ENCODE data around the gene C1S. TPM values are rescaled to one million over a fixed set of nuclear protein-coding genes. Genes with fewer than 3 reads are reported as not detected.

Gene C1S
- total RNA-seq, 1 donor from 2014 or later, result 3.5 TPM

GRCh38 chr12:7064516-7064915, 4.0 kb downstream of the C1S start:
- Mint-ChIP-seq H3K4me3 (ENCODE audit: unreplicated experiment) (no peak overlapping the region), H3K27ac (ENCODE audit: unreplicated experiment) (no peak overlapping the region), H3K4me1 (ENCODE audit: low read depth, unreplicated experiment) (peaks cover 5% of the 10 kb centered on the region), H3K36me3 (ENCODE audit: unreplicated experiment) (no peaks in the 10 kb centered on the region), H3K9me3 (ENCODE audit: unreplicated experiment) (no peaks in the 10 kb centered on the region), H3K27me3 (ENCODE audit: unreplicated experiment) (peaks cover 6% of the 10 kb centered on the region)
- DNase-seq, result no peak
- TF ChIP-seq CTCF (IDR thresholded peaks at IDR 0.05; ENCODE audit: partially characterized antibody, unreplicated experiment), result no peak

- Mint-ChIP-seq H3K27me3 (ENCODE audit: unreplicated experiment) (peaks cover 4% of the 10 kb centered on the region), H3K4me3 (ENCODE audit: unreplicated experiment) (no peak overlapping the region), H3K4me1 (ENCODE audit: low read depth, unreplicated experiment) (peaks cover 5% of the 10 kb centered on the region), H3K27ac (ENCODE audit: unreplicated experiment) (no peak overlapping the region), H3K36me3 (ENCODE audit: unreplicated experiment) (no peaks in the 10 kb centered on the region), H3K9me3 (ENCODE audit: unreplicated experiment) (no peaks in the 10 kb centered on the region)
- TF ChIP-seq CTCF (IDR thresholded peaks at IDR 0.05; ENCODE audit: partially characterized antibody, unreplicated experiment), result no peak
- DNase-seq, result no peak
These were observed 4.6 kb downstream of the C1S start for GRCh38 chr12:7065073-7065623.

- Mint-ChIP-seq H3K27me3 (ENCODE audit: unreplicated experiment) (peaks cover 2% of the 10 kb centered on the region), H3K36me3 (ENCODE audit: unreplicated experiment) (no peaks in the 10 kb centered on the region), H3K27ac (ENCODE audit: unreplicated experiment) (no peak overlapping the region), H3K4me3 (ENCODE audit: unreplicated experiment) (no peak overlapping the region), H3K4me1 (ENCODE audit: low read depth, unreplicated experiment) (no peaks in the 10 kb centered on the region), H3K9me3 (ENCODE audit: unreplicated experiment) (no peaks in the 10 kb centered on the region)
- DNase-seq, result no peak
- TF ChIP-seq CTCF (IDR thresholded peaks at IDR 0.05; ENCODE audit: partially characterized antibody, unreplicated experiment), result no peak
These were observed 6.1 kb downstream of the C1S start for GRCh38 chr12:7066596-7066995.

DNA sequence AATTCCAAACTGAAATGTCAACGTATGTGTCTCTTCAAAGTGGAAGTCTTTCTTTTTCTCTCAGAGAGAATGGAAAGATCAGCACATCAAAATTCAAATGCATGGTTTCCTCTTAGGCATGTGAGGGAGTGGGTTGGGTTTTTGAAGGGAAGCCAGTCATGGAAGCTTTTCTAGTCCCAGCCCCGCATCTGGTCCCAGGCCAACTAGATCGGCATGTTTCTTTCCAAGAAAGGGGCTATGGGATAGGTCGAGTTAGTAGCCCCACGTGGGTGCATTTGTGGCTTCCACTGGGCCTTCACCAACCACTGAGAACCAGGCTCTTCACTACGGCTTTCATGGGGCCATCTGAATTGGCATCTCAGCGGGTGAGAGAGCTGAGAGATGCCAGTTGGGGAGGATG, 6.6 kb downstream of the C1S start:
- H3K9me3 Mint-ChIP-seq (ENCODE audit: unreplicated experiment), result no peaks in the 10 kb centered on the region
- H3K27me3 Mint-ChIP-seq (ENCODE audit: unreplicated experiment), result peaks cover 2% of the 10 kb centered on the region
- DNase-seq, result no peak
- no peak overlapping the region for H3K4me3 Mint-ChIP-seq (ENCODE audit: unreplicated experiment)
- no peaks in the 10 kb centered on the region for H3K4me1 Mint-ChIP-seq (ENCODE audit: low read depth, unreplicated experiment)
- TF ChIP-seq CTCF (IDR thresholded peaks at IDR 0.05; ENCODE audit: partially characterized antibody, unreplicated experiment), result no peak
- H3K27ac Mint-ChIP-seq (ENCODE audit: unreplicated experiment), result no peak overlapping the region
- no peaks in the 10 kb centered on the region for H3K36me3 Mint-ChIP-seq (ENCODE audit: unreplicated experiment)

- Mint-ChIP-seq H3K4me1 (ENCODE audit: low read depth, unreplicated experiment) (no peaks in the 10 kb centered on the region), H3K9me3 (ENCODE audit: unreplicated experiment) (no peaks in the 10 kb centered on the region), H3K36me3 (ENCODE audit: unreplicated experiment) (no peaks in the 10 kb centered on the region), H3K27me3 (ENCODE audit: unreplicated experiment) (peaks cover 2% of the 10 kb centered on the region), H3K4me3 (ENCODE audit: unreplicated experiment) (no peak overlapping the region), H3K27ac (ENCODE audit: unreplicated experiment) (no peak overlapping the region)
- DNase-seq, result no peak
- TF ChIP-seq CTCF (IDR thresholded peaks at IDR 0.05; ENCODE audit: partially characterized antibody, unreplicated experiment), result no peak
These were observed 7.9 kb downstream of the C1S start for GRCh38 chr12:7068240-7068993.

All from glutamatergic neuron (in vitro differentiated cells).